Measurements from ENCODE around the gene HSPA8.

GRCh38 chr11:123041185-123041584 is 20.8 kb downstream of the HSPA8 start:
- TF ChIP-seq JUN (CRISPR knock-in tag; IDR thresholded peaks at IDR 0.05) = no peak
- no peak for TF ChIP-seq MAX (CRISPR knock-in tag; IDR thresholded peaks at IDR 0.05)
- no peak for TF ChIP-seq ATF1 (CRISPR knock-in tag; IDR thresholded peaks at IDR 0.05)
- TF ChIP-seq KAT7 (CRISPR knock-in tag; IDR thresholded peaks at IDR 0.05; ENCODE audit: borderline replicate concordance) = no peak
- TF ChIP-seq, protein P1, sequence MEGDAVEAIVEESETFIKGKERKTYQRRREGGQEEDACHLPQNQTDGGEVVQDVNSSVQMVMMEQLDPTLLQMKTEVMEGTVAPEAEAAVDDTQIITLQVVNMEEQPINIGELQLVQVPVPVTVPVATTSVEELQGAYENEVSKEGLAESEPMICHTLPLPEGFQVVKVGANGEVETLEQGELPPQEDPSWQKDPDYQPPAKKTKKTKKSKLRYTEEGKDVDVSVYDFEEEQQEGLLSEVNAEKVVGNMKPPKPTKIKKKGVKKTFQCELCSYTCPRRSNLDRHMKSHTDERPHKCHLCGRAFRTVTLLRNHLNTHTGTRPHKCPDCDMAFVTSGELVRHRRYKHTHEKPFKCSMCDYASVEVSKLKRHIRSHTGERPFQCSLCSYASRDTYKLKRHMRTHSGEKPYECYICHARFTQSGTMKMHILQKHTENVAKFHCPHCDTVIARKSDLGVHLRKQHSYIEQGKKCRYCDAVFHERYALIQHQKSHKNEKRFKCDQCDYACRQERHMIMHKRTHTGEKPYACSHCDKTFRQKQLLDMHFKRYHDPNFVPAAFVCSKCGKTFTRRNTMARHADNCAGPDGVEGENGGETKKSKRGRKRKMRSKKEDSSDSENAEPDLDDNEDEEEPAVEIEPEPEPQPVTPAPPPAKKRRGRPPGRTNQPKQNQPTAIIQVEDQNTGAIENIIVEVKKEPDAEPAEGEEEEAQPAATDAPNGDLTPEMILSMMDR (IDR thresholded peaks at IDR 0.05) = no peak
- TF ChIP-seq, protein P2, sequence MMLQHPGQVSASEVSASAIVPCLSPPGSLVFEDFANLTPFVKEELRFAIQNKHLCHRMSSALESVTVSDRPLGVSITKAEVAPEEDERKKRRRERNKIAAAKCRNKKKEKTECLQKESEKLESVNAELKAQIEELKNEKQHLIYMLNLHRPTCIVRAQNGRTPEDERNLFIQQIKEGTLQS (CRISPR knock-in tag; conservative IDR thresholded peaks at IDR 0.05) = no peak
- no peak for TF ChIP-seq TCF7 (CRISPR knock-in tag; IDR thresholded peaks at IDR 0.05; ENCODE audit: low read depth)

Data from WTC11 (cell line).